ENCODE results near the gene SLIT3.

SLIT3 gene

GRCh38 chr5:169153405-169153804 is 147.5 kb downstream of the SLIT3 start:
- TF ChIP-seq PATZ1 (CRISPR knock-in tag; IDR thresholded peaks at IDR 0.05; ENCODE audit: borderline replicate concordance) (no peak), TCF4 (CRISPR knock-in tag; IDR thresholded peaks at IDR 0.05; ENCODE audit: borderline replicate concordance) (peak; percentile 56; the same call in 1 of the 2 replicates), GLIS3 (CRISPR knock-in tag; IDR thresholded peaks at IDR 0.05) (0 out of 2 replicates have a peak, but pooled peaks have one; percentile 12), OSR1 (CRISPR knock-in tag; IDR thresholded peaks at IDR 0.05) (no peak), ZNF70 (CRISPR knock-in tag; IDR thresholded peaks at IDR 0.05) (no peak), ISL1 (CRISPR knock-in tag; IDR thresholded peaks at IDR 0.05) (peak; percentile 85), TSHZ2 (CRISPR knock-in tag; IDR thresholded peaks at IDR 0.05) (peak; percentile 64)
- peak; percentile 80 for ATAC-seq

- no peak for TF ChIP-seq ZC3H10 (CRISPR knock-in tag; IDR thresholded peaks at IDR 0.05)
- TF ChIP-seq POU6F1 (CRISPR knock-in tag; IDR thresholded peaks at IDR 0.05; ENCODE audit: borderline replicate concordance, low read depth) = no peak
- no peak for TF ChIP-seq ZNF70 (CRISPR knock-in tag; IDR thresholded peaks at IDR 0.05)
- no peak for TF ChIP-seq PATZ1 (CRISPR knock-in tag; IDR thresholded peaks at IDR 0.05; ENCODE audit: borderline replicate concordance)
- TF ChIP-seq ESRRG (CRISPR knock-in tag; IDR thresholded peaks at IDR 0.05) = no peak
- no peak for TF ChIP-seq ZFP3 (CRISPR knock-in tag; IDR thresholded peaks at IDR 0.05)
- no peak for TF ChIP-seq ZFP30 (CRISPR knock-in tag; IDR thresholded peaks at IDR 0.05)
- no peak for TF ChIP-seq TCF4 (CRISPR knock-in tag; IDR thresholded peaks at IDR 0.05; ENCODE audit: borderline replicate concordance)
- TF ChIP-seq GLIS3 (CRISPR knock-in tag; IDR thresholded peaks at IDR 0.05) = no peak
- TF ChIP-seq CSDC2 (CRISPR knock-in tag; IDR thresholded peaks at IDR 0.05) = no peak
- TF ChIP-seq ZNF565 (CRISPR knock-in tag; conservative IDR thresholded peaks at IDR 0.05; ENCODE audit: low read depth) = no peak
- TF ChIP-seq OSR1 (CRISPR knock-in tag; IDR thresholded peaks at IDR 0.05) = no peak
- ATAC-seq = no peak
These were observed 148.0 kb downstream of the SLIT3 start for GRCh38 chr5:169152946-169153345.

- TF ChIP-seq ARNTL (CRISPR knock-in tag; IDR thresholded peaks at IDR 0.05; ENCODE audit: borderline replicate concordance, low read depth) (no peak), TSHZ2 (CRISPR knock-in tag; IDR thresholded peaks at IDR 0.05) (no peak), CSRNP3 (CRISPR knock-in tag; IDR thresholded peaks at IDR 0.05) (no peak), RARB (CRISPR knock-in tag; IDR thresholded peaks at IDR 0.05) (no peak), ZNF8 (CRISPR knock-in tag; IDR thresholded peaks at IDR 0.05) (no peak), CSDC2 (CRISPR knock-in tag; IDR thresholded peaks at IDR 0.05) (no peak), OSR1 (CRISPR knock-in tag; IDR thresholded peaks at IDR 0.05) (no peak), ESRRG (CRISPR knock-in tag; IDR thresholded peaks at IDR 0.05) (no peak), SNAI2 (CRISPR knock-in tag; IDR thresholded peaks at IDR 0.05) (no peak), ZFP30 (CRISPR knock-in tag; IDR thresholded peaks at IDR 0.05) (no peak), ZFP3 (CRISPR knock-in tag; IDR thresholded peaks at IDR 0.05) (no peak), ISL1 (CRISPR knock-in tag; IDR thresholded peaks at IDR 0.05) (no peak), ZC3H10 (CRISPR knock-in tag; IDR thresholded peaks at IDR 0.05) (no peak), ZNF565 (CRISPR knock-in tag; conservative IDR thresholded peaks at IDR 0.05; ENCODE audit: low read depth) (no peak), PPARA (CRISPR knock-in tag; IDR thresholded peaks at IDR 0.05; ENCODE audit: borderline replicate concordance) (no peak), CREB5 (CRISPR knock-in tag; IDR thresholded peaks at IDR 0.05; ENCODE audit: low read depth) (no peak)
- no peak for ATAC-seq
These were observed 148.5 kb downstream of the SLIT3 start for GRCh38 chr5:169152453-169152852.

Data from SK-N-SH treated with all-trans-retinoic acid at 6 μM for 48 hours (cell line).